ENCODE results near the gene POLR2C.

POLR2C gene

GRCh38 chr16:57502048-57502775 is 39.7 kb downstream of the POLR2C start:
- DNase-seq (ENCODE audit: low read depth in 2 of 2): no peak

GRCh38 chr16:57503366-57503765 is 40.9 kb downstream of the POLR2C start:
- no peak for DNase-seq (ENCODE audit: low read depth in 2 of 2)

- no peak for DNase-seq (ENCODE audit: low read depth in 2 of 2)
Observed at GRCh38 chr16:57504001-57504400, 41.5 kb downstream of the POLR2C start.

GRCh38 chr16:57504491-57504890 is 42.0 kb downstream of the POLR2C start:
- no peak for DNase-seq (ENCODE audit: low read depth in 2 of 2)

GRCh38 chr16:57505169-57505568 is 42.7 kb downstream of the POLR2C start:
- no peak for DNase-seq (ENCODE audit: low read depth in 2 of 2)

- DNase-seq (ENCODE audit: low read depth in 2 of 2): no peak
Observed at GRCh38 chr16:57507136-57508034, 44.9 kb downstream of the POLR2C start.

- no peak for DNase-seq (ENCODE audit: low read depth in 2 of 2)
Observed at GRCh38 chr16:57508035-57508425, 45.6 kb downstream of the POLR2C start.

GRCh38 chr16:57509231-57509923 is 46.9 kb downstream of the POLR2C start:
- DNase-seq (ENCODE audit: low read depth in 2 of 2): no peak

GRCh38 chr16:57510016-57510871 is 47.8 kb downstream of the POLR2C start:
- no peak for DNase-seq (ENCODE audit: low read depth in 2 of 2)

GRCh38 chr16:57512296-57513001 is 50.0 kb downstream of the POLR2C start:
- DNase-seq (ENCODE audit: low read depth in 2 of 2): no peak

- no peak for DNase-seq (ENCODE audit: low read depth in 2 of 2)
Observed at GRCh38 chr16:57513371-57514102, 51.1 kb downstream of the POLR2C start.

GRCh38 chr16:57514371-57514770 is 51.9 kb downstream of the POLR2C start:
- DNase-seq (ENCODE audit: low read depth in 2 of 2): no peak

GRCh38 chr16:57514791-57515600 is 52.5 kb downstream of the POLR2C start:
- no peak for DNase-seq (ENCODE audit: low read depth in 2 of 2)

GRCh38 chr16:57516176-57516725 is 53.8 kb downstream of the POLR2C start:
- DNase-seq (ENCODE audit: low read depth in 2 of 2): no peak

GRCh38 chr16:57516773-57517172 is 54.3 kb downstream of the POLR2C start:
- DNase-seq (ENCODE audit: low read depth in 2 of 2): no peak

- DNase-seq (ENCODE audit: low read depth in 2 of 2): no peak
Observed at GRCh38 chr16:57517397-57518367, 55.2 kb downstream of the POLR2C start.

GRCh38 chr16:57518520-57518919 is 56.0 kb downstream of the POLR2C start:
- no peak for DNase-seq (ENCODE audit: low read depth in 2 of 2)

- DNase-seq (ENCODE audit: low read depth in 2 of 2): no peak
Observed at GRCh38 chr16:57518922-57519321, 56.4 kb downstream of the POLR2C start.
